Neuronal stem cell (in vitro differentiated cells): Measurements from ENCODE around the gene RIT2.

Experiments used
- DNase-seq: peaks from one replicate; pipeline ENCODE4 v3.0.0-alpha.2; 2013; ENCODE audit warnings: low spot score
- H2AFZ ChIP-seq: one replicate; pipeline ENCODE4 v1.6.1; 2013; ENCODE audit warnings: mild to moderate bottlenecking, low read length, inconsistent platforms
- H2AK5ac ChIP-seq: 2 replicates; pipeline ENCODE4 v1.6.1; 2013; ENCODE audit warnings: low read depth, mild to moderate bottlenecking, inconsistent platforms, low read length, moderate library complexity, mixed read lengths
- H2BK120ac ChIP-seq: 2 replicates; pipeline ENCODE4 v1.6.1; 2013; ENCODE audit warnings: low read depth, mild to moderate bottlenecking, inconsistent platforms, low read length, moderate library complexity, mixed read lengths
- H2BK12ac ChIP-seq: one replicate; pipeline ENCODE4 v1.6.1; 2013; ENCODE audit warnings: low read length, inconsistent platforms
- H2BK15ac ChIP-seq: 2 replicates; pipeline ENCODE4 v1.6.1; 2013; ENCODE audit warnings: mild to moderate bottlenecking, low read length, inconsistent platforms, mixed read lengths
- H2BK5ac ChIP-seq: one replicate; pipeline ENCODE4 v1.6.1; 2013; ENCODE audit warnings: inconsistent platforms, mild to moderate bottlenecking, low read length, moderate library complexity
- H3K14ac ChIP-seq: one replicate; pipeline ENCODE4 v1.6.1; 2013; ENCODE audit warnings: low read length, inconsistent platforms
- H3K18ac ChIP-seq: 2 replicates; pipeline ENCODE4 v1.6.1; 2013; ENCODE audit warnings: low read length, inconsistent platforms
- H3K23ac ChIP-seq: 2 replicates; pipeline ENCODE4 v1.6.1; 2013; ENCODE audit warnings: low read depth, mild to moderate bottlenecking, mixed read lengths, low read length, inconsistent platforms; ENCODE audit not compliant: poor library complexity
- H3K27ac ChIP-seq: replicated peaks from 3 replicates; pipeline ENCODE4 v1.5.1; 2013; ENCODE audit warnings: low read length, inconsistent platforms
- H3K27me3 ChIP-seq, 3 experiments: 2 replicates each; pipeline ENCODE4 v1.6.1; 2013; ENCODE audit warnings: low read length in 3 of 3, mild to moderate bottlenecking in 2 of 3, inconsistent platforms in 1 of 3, low read depth in 1 of 3, mixed read lengths in 1 of 3, moderate library complexity in 1 of 3; ENCODE audit not compliant: control insufficient read depth in 3 of 3, insufficient read depth in 3 of 3
- H3K36me3 ChIP-seq, 2 donors: replicated peaks in 1 of 2; 2 replicates each; pipeline ENCODE4 v1.6.1; 2013; ENCODE audit warnings: low read length in 2 of 2; ENCODE audit not compliant: control insufficient read depth in 2 of 2, insufficient read depth in 2 of 2
- H3K4ac ChIP-seq: 2 replicates; pipeline ENCODE4 v1.6.1; 2013; ENCODE audit warnings: inconsistent platforms, mild to moderate bottlenecking, low read length, moderate library complexity
- H3K4me1 ChIP-seq, 2 donors: 1 replicate in 1 of 2; 2 replicates in 1 of 2; pipeline ENCODE4 v1.6.1; 2013; ENCODE audit warnings: low read length in 2 of 2, low read depth in 1 of 2; ENCODE audit not compliant: control insufficient read depth in 2 of 2, insufficient read depth in 1 of 2
- H3K4me2 ChIP-seq: one replicate; pipeline ENCODE4 v1.6.1; 2013; ENCODE audit warnings: mild to moderate bottlenecking, low read length, inconsistent platforms; ENCODE audit not compliant: insufficient read depth, poor library complexity, severe bottlenecking
- H3K4me3 ChIP-seq, 2 donors: 2 replicates each; pipeline ENCODE4 v1.5.1; 2013; ENCODE audit warnings: low read length in 2 of 2, mild to moderate bottlenecking in 2 of 2, inconsistent platforms in 1 of 2, moderate library complexity in 1 of 2
- H3K79me1 ChIP-seq: one replicate; pipeline ENCODE4 v1.6.1; 2013; ENCODE audit warnings: low read depth, mild to moderate bottlenecking, inconsistent platforms, low read length, moderate library complexity
- H3K9ac ChIP-seq: one replicate; pipeline ENCODE4 v1.6.1; 2013; ENCODE audit warnings: mild to moderate bottlenecking, low read depth, low read length, inconsistent platforms; ENCODE audit not compliant: poor library complexity
- H3K9me3 ChIP-seq, 2 donors: replicated peaks in 1 of 2; 2 replicates each; pipeline versions ENCODE3 to v1.6.1; 2013; ENCODE audit warnings: low read length in 2 of 2, mild to moderate bottlenecking in 2 of 2, inconsistent platforms in 1 of 2, low read depth in 1 of 2, mixed read lengths in 1 of 2, moderate library complexity in 1 of 2; ENCODE audit not compliant: control insufficient read depth in 2 of 2, insufficient read depth in 1 of 2
- H4K8ac ChIP-seq: one replicate; pipeline ENCODE4 v1.6.1; 2013; ENCODE audit warnings: low read depth, mild to moderate bottlenecking, inconsistent platforms, low read length, moderate library complexity
- H4K91ac ChIP-seq: one replicate; pipeline ENCODE4 v1.6.1; 2013; ENCODE audit warnings: low read length, low read depth, mild to moderate bottlenecking, inconsistent platforms; ENCODE audit not compliant: poor library complexity
- WGBS, 2 donors: extraction: QIAGEN DNeasy Blood & Tissue Kit; methylation state at CpG; one replicate each; pipeline ENCODE4 v1.1.7; 2013; ENCODE audit warnings: missing lambda C conversion rate in 2 of 2, mixed read lengths in 1 of 2; ENCODE audit not compliant: insufficient read length in 2 of 2, insufficient replicate concordance in 1 of 2; ENCODE audit errors: extremely low coverage in 2 of 2; 5-methylcytosine and 5-hydroxymethylcytosine counted together

Gene RIT2

GRCh38 chr18:43113220-43113895 is 2.1 kb downstream of the RIT2 start:
- Histone ChIP-seq H2BK12ac (no peak overlapping the region), H2BK5ac (no peak overlapping the region), H3K27ac (no peak overlapping the region), H2AK5ac (no peak overlapping the region), H3K14ac (no peak overlapping the region), H4K8ac (no peak overlapping the region), H3K36me3 (no peaks in the 10 kb centered on the region), H3K18ac (no peak overlapping the region), H2BK15ac (no peak overlapping the region), H4K91ac (no peak overlapping the region), H3K4me3 (no peak overlapping the region), H3K4ac (no peak overlapping the region), H3K4me1 (peaks cover 0 to 4% of the 10 kb centered on the region in 2 donors), H2BK120ac (no peak overlapping the region), H3K27me3 (no peaks in the 10 kb centered on the region), H3K23ac (no peak overlapping the region), H2AFZ (no peak overlapping the region), H3K79me1 (no peaks in the 10 kb centered on the region), H3K4me2 (no peak overlapping the region), H3K9me3 (peaks cover 0 to 3% of the 10 kb centered on the region in 2 donors), H3K9ac (no peak overlapping the region)
- DNase-seq, result no peak
- WGBS, 2 donors, result no CpG with 5 or more reads among the region's 2 CpGs

- no peak overlapping the region for H4K91ac ChIP-seq
- no CpG with 5 or more reads among the region's 4 CpGs for WGBS, 2 donors
- peaks cover 2 to 7% of the 10 kb centered on the region in 2 donors for H3K4me1 ChIP-seq
- H2BK120ac ChIP-seq, result no peak overlapping the region
- no peaks in the 10 kb centered on the region for H3K79me1 ChIP-seq
- no peaks in the 10 kb centered on the region for H3K36me3 ChIP-seq
- H3K4me3 ChIP-seq, result no peak overlapping the region
- no peak overlapping the region for H4K8ac ChIP-seq
- H3K23ac ChIP-seq, result no peak overlapping the region
- H3K9me3 ChIP-seq, result peaks cover 0 to 3% of the 10 kb centered on the region in 2 donors
- H2AFZ ChIP-seq, result no peak overlapping the region
- no peak overlapping the region for H3K18ac ChIP-seq
- DNase-seq, result no peak
- H2BK15ac ChIP-seq, result no peak overlapping the region
- H3K27me3 ChIP-seq, result no peaks in the 10 kb centered on the region
- no peak overlapping the region for H3K14ac ChIP-seq
- H2BK5ac ChIP-seq, result no peak overlapping the region
- H3K9ac ChIP-seq, result no peak overlapping the region
- no peak overlapping the region for H2AK5ac ChIP-seq
- H3K4ac ChIP-seq, result no peak overlapping the region
- no peak overlapping the region for H2BK12ac ChIP-seq
- no peak overlapping the region for H3K27ac ChIP-seq
- H3K4me2 ChIP-seq, result no peak overlapping the region
Measured at GRCh38 chr18:43108882-43109281, 6.6 kb downstream of the RIT2 start.

GRCh38 chr18:43108469-43108868 is 7.0 kb downstream of the RIT2 start:
- no peak overlapping the region for H3K4ac ChIP-seq
- H3K9me3 ChIP-seq, result peaks cover 0 to 3% of the 10 kb centered on the region in 2 donors
- H3K4me3 ChIP-seq, result no peak overlapping the region
- DNase-seq, result no peak
- H3K18ac ChIP-seq, result no peak overlapping the region
- no peak overlapping the region for H4K8ac ChIP-seq
- no peaks in the 10 kb centered on the region for H3K79me1 ChIP-seq
- no peaks in the 10 kb centered on the region for H3K36me3 ChIP-seq
- H2AK5ac ChIP-seq, result no peak overlapping the region
- WGBS, 2 donors, result no CpG with 5 or more reads among the region's 4 CpGs
- no peak overlapping the region for H3K27ac ChIP-seq
- no peak overlapping the region for H3K9ac ChIP-seq
- peaks cover 2 to 7% of the 10 kb centered on the region in 2 donors for H3K4me1 ChIP-seq
- no peak overlapping the region for H2BK12ac ChIP-seq
- H2BK120ac ChIP-seq, result no peak overlapping the region
- H4K91ac ChIP-seq, result no peak overlapping the region
- H3K4me2 ChIP-seq, result no peak overlapping the region
- no peak overlapping the region for H3K14ac ChIP-seq
- no peak overlapping the region for H2BK5ac ChIP-seq
- H2AFZ ChIP-seq, result no peak overlapping the region
- no peak overlapping the region for H2BK15ac ChIP-seq
- no peaks in the 10 kb centered on the region for H3K27me3 ChIP-seq
- no peak overlapping the region for H3K23ac ChIP-seq

- Histone ChIP-seq H3K4me1 (no peaks in the 10 kb centered on the region), H3K4me2 (no peak overlapping the region), H3K14ac (no peak overlapping the region), H2BK15ac (no peak overlapping the region), H3K23ac (no peak overlapping the region), H4K91ac (no peak overlapping the region), H2AFZ (no peak overlapping the region), H2BK120ac (no peak overlapping the region), H3K18ac (no peak overlapping the region), H4K8ac (no peak overlapping the region), H3K36me3 (no peaks in the 10 kb centered on the region), H2BK5ac (no peak overlapping the region), H3K4ac (no peak overlapping the region), H3K9me3 (no peaks in the 10 kb centered on the region), H2AK5ac (no peak overlapping the region), H2BK12ac (no peak overlapping the region), H3K4me3 (no peak overlapping the region), H3K27me3 (no peaks in the 10 kb centered on the region), H3K27ac (no peak overlapping the region), H3K9ac (no peak overlapping the region), H3K79me1 (no peaks in the 10 kb centered on the region)
- no CpG with 5 or more reads among the region's 2 CpGs for WGBS, 2 donors
- no peak for DNase-seq
Measured at GRCh38 chr18:43093646-43094045, 21.8 kb downstream of the RIT2 start.
